Gastroesophageal sphincter (tissue), 3 donors: Measurements from ENCODE around the gene AK8.

Experiments
- POLR2A ChIP-seq, 2 donors: fragments of 450-650 bp; IDR thresholded peaks; one replicate each; pipeline ENCODE4 v1.6.1; 2017; ENCODE audit warnings: antibody characterized with exemption in 2 of 2, mild to moderate bottlenecking in 2 of 2, moderate library complexity in 1 of 2
- POLR2AphosphoS5 ChIP-seq: sonication (generic); formaldehyde crosslinking; IDR thresholded peaks from one replicate; pipeline ENCODE4 v1.6.1; 2017; ENCODE audit warnings: antibody characterized with exemption
- TF ChIP-seq, protein P1 (sequence below), 4 experiments: fragments of 200-600 bp in 2 of 4; fragments of 450-650 bp in 2 of 4; sonication (generic) in 1 of 4; IDR thresholded peaks; one replicate each; pipeline ENCODE4 v1.5.1; 2017 to 2019; ENCODE audit warnings: antibody characterized with exemption in 4 of 4, mild to moderate bottlenecking in 2 of 4, moderate library complexity in 2 of 4

DNA sequence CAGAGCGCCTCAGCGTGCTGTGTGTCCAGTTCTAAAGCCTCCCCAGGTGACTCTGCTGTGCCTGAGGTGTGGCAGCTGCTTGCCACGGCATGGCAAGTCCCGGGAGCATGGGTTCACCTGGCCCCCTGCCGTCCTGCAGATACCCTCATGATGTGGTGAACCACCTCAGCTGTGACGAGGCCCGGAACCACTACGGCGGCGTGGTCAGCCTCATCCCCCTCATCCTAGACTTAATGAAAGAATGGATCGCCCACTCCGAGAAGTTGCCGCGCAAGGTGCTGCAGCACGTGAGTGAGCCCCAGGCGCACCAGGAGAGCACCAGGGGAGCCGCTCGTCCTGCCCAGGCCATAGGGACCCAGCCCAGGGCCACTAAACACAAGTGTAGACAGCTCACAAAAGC lies 10.1 kb upstream of the AK8 start:
- TF ChIP-seq, protein P1, sequence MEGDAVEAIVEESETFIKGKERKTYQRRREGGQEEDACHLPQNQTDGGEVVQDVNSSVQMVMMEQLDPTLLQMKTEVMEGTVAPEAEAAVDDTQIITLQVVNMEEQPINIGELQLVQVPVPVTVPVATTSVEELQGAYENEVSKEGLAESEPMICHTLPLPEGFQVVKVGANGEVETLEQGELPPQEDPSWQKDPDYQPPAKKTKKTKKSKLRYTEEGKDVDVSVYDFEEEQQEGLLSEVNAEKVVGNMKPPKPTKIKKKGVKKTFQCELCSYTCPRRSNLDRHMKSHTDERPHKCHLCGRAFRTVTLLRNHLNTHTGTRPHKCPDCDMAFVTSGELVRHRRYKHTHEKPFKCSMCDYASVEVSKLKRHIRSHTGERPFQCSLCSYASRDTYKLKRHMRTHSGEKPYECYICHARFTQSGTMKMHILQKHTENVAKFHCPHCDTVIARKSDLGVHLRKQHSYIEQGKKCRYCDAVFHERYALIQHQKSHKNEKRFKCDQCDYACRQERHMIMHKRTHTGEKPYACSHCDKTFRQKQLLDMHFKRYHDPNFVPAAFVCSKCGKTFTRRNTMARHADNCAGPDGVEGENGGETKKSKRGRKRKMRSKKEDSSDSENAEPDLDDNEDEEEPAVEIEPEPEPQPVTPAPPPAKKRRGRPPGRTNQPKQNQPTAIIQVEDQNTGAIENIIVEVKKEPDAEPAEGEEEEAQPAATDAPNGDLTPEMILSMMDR (IDR thresholded peaks at IDR 0.05), result no peak
- TF ChIP-seq POLR2A (IDR thresholded peaks at IDR 0.05) (no peak), POLR2AphosphoS5 (no peak)
